Activated T-helper 1 cell treated with anti-CD3 and anti-CD28 coated beads, Interleukin-2, amount 50 U/mL, for 16 hours (primary cell): ENCODE data around the gene POLR2E.
"Not testable (repeated sequence)": the region's sequence is repeated elsewhere in the genome, so short reads cannot be mapped to it uniquely, and the experiment has no call there.

Experiments
- DNase-seq, 2 donors: peaks; one replicate each; pipeline ENCODE4 v3.0.0-alpha.2; 2020; ENCODE audit warnings: low read depth in 1 of 2, low spot score in 1 of 2

POLR2E gene

DNA sequence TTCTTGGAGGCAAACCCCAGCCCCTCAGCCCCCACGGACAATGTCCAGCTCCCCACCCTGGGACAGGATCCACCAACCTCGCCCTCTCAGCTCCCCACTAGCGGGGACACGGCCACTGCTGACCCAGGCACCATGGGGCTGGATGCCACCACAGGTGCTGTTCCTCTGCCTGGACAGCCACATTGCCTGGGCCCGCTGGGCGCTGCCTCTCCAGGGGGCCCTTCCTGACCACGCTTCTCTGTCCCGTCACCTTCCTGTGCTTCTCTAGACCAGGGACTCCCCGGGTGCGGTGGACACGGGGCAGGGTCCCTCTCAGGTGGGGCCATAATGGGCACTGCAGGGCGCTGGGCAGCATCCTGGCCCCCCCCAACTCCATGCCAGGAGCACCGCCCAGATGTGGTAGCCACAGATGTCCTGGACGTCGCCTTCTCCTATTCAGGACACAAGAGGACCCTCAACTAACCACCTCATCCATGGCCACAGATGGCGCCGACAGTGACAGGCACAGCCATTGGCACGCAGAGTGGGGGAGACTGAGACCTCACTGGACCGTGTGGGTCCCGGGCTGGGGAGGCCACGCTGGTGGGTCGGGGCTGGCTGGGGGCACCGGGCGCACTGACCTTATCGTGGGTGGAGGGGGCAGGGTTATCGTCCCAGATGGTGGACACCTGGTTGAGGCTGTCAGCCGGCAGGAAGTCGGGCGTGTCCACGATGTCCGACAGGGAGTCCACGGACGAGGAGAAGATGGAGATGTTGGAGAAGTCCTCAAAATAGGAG lies 32.0 kb upstream of the POLR2E start:
- no peak for DNase-seq

DNA sequence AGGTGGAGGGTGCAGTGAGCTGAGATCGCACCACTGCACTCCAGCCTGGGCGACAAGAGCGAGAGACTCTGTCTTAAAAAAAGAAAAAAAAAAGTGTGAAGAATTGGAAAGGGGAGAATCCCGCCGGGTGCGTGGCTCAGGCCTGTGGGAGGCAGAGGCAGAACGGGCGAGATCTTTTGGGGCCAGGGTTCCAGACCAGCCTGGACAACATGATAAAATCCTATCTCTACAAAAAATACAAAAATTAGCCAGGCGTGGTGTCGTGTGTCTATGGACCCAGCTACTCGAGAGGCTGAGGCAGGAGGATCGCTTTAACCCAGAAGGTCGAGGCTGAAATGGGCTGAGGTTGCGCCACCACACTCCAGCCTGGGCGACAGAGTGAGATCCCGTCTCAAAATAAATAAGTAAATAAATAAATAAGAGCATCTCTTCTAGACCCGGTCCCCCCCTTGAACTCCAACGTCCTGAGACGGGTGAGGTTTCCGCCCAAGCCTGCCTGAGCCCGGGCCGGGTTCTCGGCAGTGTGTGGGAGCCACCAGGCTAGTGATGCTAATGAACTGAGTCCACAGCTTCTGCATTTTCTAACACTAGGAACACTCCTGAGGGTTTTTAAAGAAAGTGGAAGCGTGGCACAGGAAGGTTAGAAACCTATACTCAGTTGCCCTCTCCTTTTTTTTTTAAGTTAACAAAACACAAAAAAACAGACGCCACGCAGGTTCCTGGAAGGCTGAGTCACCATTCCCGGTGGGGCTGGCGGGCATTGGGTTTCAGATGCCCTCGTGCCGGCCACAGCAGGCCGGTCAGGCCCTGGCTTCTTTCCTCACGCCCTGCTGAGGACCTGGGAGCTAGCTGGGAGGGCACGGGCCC lies 30.7 kb upstream of the POLR2E start:
- DNase-seq: no peak

- DNase-seq: no peak
Measured at GRCh38 chr19:1123885-1124677, 28.9 kb upstream of the POLR2E start.

DNA sequence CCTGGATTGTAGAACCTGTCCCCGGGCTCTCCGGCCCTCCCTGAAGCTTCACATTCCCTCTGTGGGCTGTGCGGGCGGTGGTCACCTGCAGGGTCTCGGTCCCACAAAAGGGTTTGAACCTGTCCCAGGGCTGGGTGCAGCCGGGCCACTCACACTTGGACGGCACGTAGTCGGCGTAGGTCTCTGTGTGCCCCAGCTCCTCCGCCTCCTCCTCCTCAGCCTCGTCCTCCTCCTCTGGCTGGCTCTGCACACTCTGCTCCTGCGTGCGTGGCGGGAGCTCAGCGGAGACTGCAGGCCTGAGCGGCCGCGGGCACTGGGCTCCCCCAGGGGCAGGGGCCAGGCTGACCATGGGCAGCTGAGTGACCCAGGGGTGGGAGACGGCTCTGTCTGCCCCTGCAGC lies 28.2 kb upstream of the POLR2E start:
- DNase-seq: no peak

DNA sequence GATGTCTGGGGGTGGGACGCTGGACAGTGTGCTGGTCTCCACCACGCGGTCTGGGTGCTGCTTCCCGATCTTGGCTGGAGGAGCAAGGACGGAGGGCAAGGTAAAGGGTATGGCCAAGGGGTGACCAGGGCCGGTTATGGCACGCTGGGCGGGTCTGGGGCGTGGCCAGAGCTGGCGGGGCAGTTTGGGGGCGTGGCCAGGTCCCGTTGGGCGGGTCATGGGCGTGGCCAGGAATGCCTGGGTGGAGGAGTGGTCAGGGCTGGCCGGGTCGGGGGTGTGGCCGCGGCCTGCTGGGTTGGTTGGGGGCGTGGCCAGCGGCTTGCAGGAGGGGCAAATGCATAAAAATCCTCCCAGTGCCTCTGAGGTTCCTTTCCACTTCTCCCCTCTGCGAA lies 27.8 kb upstream of the POLR2E start:
- no peak for DNase-seq

- DNase-seq: no peak
Measured at GRCh38 chr19:1122021-1122971, 27.1 kb upstream of the POLR2E start.

GRCh38 chr19:1121395-1121794 lies 26.2 kb upstream of the POLR2E start:
- no peak for DNase-seq

DNA sequence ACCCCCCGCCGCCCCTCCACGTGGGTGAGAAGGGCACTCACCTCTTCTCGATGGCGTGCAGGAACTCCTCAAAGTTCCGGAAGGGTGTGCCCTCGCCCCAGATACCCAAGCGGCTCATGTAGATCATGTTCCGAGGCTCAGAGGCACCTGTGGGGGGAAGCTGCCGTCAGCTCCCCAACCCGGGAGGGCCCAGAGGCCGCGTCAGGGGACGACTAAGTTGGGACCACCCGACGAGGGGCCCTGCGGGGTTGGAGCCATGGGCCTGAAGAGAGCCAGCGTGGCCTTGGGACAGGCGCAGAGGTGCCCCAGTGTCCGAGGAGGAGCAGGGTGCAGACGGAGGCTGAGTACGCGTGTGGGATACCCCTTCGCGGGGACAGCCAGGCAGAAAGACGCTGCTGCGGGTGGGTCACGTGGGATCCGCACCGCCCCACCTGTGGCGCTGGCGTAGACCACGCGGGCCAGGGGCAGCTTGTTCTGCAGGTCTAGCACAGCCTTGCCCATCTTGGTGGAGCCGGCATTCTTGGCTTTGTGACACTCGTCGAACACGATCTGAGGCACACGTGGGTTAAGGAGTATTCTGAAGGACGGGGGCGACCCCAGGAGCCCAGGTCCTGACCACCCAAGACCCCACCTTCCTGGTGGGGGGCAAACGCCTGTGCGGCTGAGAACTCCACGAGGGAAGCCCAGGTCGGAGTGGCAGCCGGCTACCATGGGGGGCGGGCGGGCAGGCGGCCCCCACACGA lies 24.5 kb upstream of the POLR2E start:
- DNase-seq: no peak

DNA sequence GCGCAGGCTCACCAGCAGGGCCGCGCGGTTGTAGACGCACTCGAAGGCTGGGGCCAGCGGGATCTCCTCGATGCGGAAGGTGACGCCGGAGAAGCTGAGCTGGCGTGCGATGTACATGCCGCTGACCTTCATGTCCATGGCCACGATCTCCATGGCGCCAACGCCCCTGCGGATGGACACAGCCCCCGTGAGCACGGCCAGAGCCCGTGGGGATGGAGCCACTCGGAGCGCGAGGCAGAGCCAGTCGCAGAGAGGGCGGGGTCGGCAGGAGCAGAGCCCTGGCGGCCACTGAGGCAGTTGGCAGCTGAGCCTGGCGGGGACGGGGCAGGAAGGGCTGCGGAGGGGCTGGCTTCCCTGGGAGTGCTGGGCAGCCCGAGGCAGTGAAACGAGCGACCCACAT lies 23.8 kb upstream of the POLR2E start:
- no peak for DNase-seq

DNA sequence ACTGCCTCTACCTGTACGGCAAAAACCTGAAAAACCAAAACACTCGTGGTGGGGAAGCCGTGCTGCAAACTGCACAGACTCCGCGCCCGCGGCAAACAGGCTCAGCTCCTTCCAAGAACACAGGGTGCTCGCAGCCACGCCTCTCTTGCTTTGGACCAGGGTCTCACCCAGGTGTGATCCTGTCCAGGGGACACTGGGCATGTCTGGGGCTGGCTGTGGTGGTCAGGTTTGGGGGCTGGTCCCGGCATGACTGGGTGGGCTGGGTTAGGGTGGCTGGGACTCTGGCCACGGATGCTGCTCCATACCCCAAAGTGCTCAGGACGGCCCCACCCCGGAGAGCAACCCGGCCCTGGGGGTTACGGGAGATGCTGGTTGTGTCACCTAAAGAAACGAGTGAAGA lies 22.5 kb upstream of the POLR2E start:
- DNase-seq: no peak

GRCh38 chr19:1116726-1117581 lies 21.8 kb upstream of the POLR2E start:
- DNase-seq: no peak

GRCh38 chr19:1115646-1116420 lies 20.7 kb upstream of the POLR2E start:
- no peak for DNase-seq

- DNase-seq: not testable (repeated sequence)
Measured at GRCh38 chr19:1114728-1115127, 19.6 kb upstream of the POLR2E start.

GRCh38 chr19:1113986-1114483 lies 18.9 kb upstream of the POLR2E start:
- DNase-seq: no peak

DNA sequence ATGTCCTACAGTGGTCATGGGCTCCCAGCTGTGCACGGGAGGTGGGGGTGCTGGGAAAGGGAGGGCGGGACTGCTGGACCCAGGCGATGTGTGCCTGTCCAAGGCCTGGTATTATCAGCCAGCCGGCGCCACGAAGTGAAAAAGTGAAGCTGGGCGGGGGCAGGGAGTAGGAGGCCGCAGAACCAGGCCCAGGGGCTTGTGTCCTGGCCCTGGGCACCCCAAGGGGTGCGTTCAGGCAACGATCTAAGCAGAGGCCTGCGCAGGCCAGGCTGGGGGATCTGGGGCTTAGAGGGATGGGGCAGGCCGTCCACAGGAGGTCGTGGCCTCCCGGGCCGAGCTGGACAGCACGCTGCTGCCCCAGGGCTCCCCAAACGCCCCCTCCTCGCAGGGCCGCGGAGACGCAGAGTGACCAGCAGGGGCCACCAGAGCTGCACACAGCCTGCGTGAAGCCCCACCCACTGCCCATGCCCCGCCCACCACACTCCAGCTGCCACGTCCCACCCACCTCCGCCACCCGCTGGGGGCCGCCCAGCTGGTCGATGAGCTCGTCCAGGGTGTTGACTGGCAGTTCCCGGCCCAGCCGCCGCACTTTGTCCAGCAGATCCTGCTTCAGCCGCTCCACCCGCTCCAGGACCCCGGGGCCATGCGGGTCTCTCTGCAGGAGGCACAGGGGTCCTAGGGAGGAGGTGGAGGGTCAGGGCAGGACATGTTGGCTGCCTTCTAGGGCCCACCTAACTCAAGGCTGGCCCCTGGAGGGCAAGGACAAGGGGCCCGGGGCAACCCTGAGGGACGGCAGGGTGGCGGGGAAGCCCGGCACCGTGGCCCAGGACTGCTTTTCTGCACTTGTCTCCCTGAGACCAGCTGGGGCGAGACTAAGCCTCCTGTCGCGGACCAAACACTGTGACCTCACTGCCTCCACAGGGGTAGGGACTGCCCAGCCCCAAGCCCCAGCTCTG lies 18.1 kb upstream of the POLR2E start:
- peak; percentile 55 to 69 for DNase-seq

DNA sequence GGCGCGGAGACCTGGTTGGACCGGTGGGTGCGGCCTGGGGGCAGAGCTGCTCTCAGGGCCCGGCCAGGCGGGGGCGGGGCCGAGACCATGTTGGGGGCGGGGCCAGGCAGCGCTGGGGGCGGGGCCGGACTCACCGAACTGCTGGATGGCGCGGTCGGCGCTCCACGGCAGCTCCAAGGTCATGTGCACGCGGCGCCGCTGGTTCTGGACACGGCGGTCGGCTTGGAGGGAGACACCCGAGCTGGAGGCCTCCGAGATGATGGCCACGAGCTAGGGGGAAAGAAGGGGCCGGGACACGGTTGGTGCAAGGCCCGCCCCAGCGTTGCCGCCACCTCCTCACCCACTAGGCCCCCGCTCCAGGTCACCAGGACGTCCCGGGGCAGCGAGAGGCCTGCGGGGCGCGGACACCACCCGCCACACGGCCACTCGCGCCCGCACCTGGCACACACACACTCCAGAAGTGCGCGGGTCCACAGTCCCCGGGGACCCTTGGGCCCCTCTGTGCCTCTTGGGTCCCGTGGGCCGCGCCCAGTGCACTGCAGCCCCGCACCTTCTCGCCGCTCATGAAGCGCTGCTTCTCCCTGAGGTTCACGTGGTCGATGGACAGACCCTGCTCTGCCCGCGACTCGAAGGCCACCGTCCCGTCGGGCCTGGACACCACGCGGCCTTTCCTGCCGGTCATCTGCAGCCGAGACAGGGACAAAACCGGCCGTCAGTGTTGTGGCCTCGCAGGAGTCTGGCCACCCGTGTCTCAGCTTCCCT lies 17.3 kb upstream of the POLR2E start:
- no peak for DNase-seq
